HepG2 (cell line): ENCODE results near the gene RNLS. TPM values are rescaled to one million over a fixed set of nuclear protein-coding genes. Genes with fewer than 3 reads are reported as not detected.

Source experiments
- ATAC-seq: fragments of 200-7000 bp; cut with Tn5 transposase; 3 replicates; pipeline ENCODE4 v1.9.1; 2020; ENCODE audit warnings: mild to moderate bottlenecking, moderate library complexity
- BruUV-seq: library from RNA; stranded (reverse); fragments of 400-500 nt; replicated peaks from 2 replicates; lab custom pipeline; 2021; lab: Mats Ljungman, UMichigan
- CTCF ChIA-PET: fragments of 300-600 bp; formaldehyde crosslinking; extraction: SDS; loops from one replicate; lab custom pipeline; 2021; ENCODE audit warnings: low total read pairs, inconsistent platforms, low intra/inter-chr PET ratio; lab: Yijun Ruan, JAX
- POLR2A ChIA-PET: fragments of 350-600 bp; sonication (Branson Sonifier 250); formaldehyde crosslinking; loops from one replicate; lab custom pipeline; 2020; ENCODE audit warnings: antibody characterized with exemption, inconsistent platforms; lab: Yijun Ruan, JAX
- DNase-seq: peaks from one replicate; pipeline ENCODE4 v3.0.0-alpha.2; 2015; ENCODE audit warnings: low spot score
- FAIRE-seq: peaks from 3 replicates; lab custom pipeline; 2011; peaks lifted over from hg19 to GRCh38; lab: Jason Lieb, UNC
- H2AFZ ChIP-seq: one replicate; pipeline ENCODE4 v1.6.1; 2011; ENCODE audit warnings: low read length, inconsistent platforms
- H3K27ac ChIP-seq: fragments of 300-600 bp; 3 replicates; pipeline ENCODE4 v1.8.0; 2011; ENCODE audit warnings: mixed run types, mild to moderate bottlenecking, mixed read lengths, low read length, inconsistent platforms; ENCODE audit not compliant: insufficient read depth; ENCODE audit errors: extremely low read length
- H3K27me3 ChIP-seq, 2 experiments: fragments of 200-600 bp in 1 of 2; 2 replicates in 1 of 2; 3 replicates in 1 of 2; pipeline versions ENCODE4 v1.6.0 to v1.8.0; 2011; ENCODE audit warnings: low read length in 2 of 2, mild to moderate bottlenecking in 2 of 2, moderate library complexity in 2 of 2, inconsistent platforms in 1 of 2; ENCODE audit not compliant: insufficient read depth in 2 of 2, control insufficient read depth in 1 of 2
- H3K36me3 ChIP-seq, 2 experiments: fragments of 200-600 bp in 1 of 2; replicated peaks in 1 of 2; 2 replicates in 1 of 2; 3 replicates in 1 of 2; pipeline versions ENCODE4 v1.5.1 to v1.8.0; 2011; ENCODE audit warnings: low read length in 2 of 2, inconsistent platforms in 1 of 2; ENCODE audit not compliant: insufficient read depth in 2 of 2, control insufficient read depth in 1 of 2
- H3K4me1 ChIP-seq: 2 replicates; pipeline ENCODE4 v1.5.1; 2012; ENCODE audit warnings: low read length, inconsistent platforms; ENCODE audit not compliant: insufficient read depth
- H3K4me2 ChIP-seq: 2 replicates; pipeline ENCODE4 v1.6.0; 2011; ENCODE audit warnings: low read depth, low read length, inconsistent platforms
- H3K4me3 ChIP-seq, 3 experiments: fragments of 200-600 bp in 1 of 3; sonication (generic), shearing (Covaris generic) in 1 of 3; replicated peaks in 1 of 3; 2 replicates each; pipeline ENCODE4 v1.5.1; 2011 to 2016; ENCODE audit warnings: low read length in 3 of 3, inconsistent platforms in 2 of 3, low read depth in 2 of 3, mild to moderate bottlenecking in 2 of 3, control low read depth in 1 of 3, mixed read lengths in 1 of 3; ENCODE audit not compliant: insufficient read depth in 1 of 3
- H3K79me2 ChIP-seq: one replicate; pipeline ENCODE4 v1.6.1; 2011; ENCODE audit warnings: low read length, inconsistent platforms; ENCODE audit not compliant: insufficient read depth
- H3K9ac ChIP-seq: 2 replicates; pipeline ENCODE4 v1.6.0; 2011; ENCODE audit warnings: mild to moderate bottlenecking, low read depth, low read length, inconsistent platforms; ENCODE audit not compliant: insufficient read depth
- H3K9me3 ChIP-seq: 2 replicates; pipeline ENCODE4 v1.5.1; 2012; ENCODE audit warnings: mild to moderate bottlenecking, low read length
- H4K20me1 ChIP-seq: 2 replicates; pipeline ENCODE4 v1.6.0; 2011; ENCODE audit warnings: inconsistent platforms, mild to moderate bottlenecking, low read length, moderate library complexity; ENCODE audit not compliant: insufficient read depth
- ERF ChIP-seq: IDR thresholded peaks from 2 replicates; pipeline ENCODE4 v1.6.1; 2018; ENCODE audit warnings: missing biosample characterization, missing genetic modification reagents
- KDM5A ChIP-seq: fragments of 200-600 bp; sonication (generic); IDR thresholded peaks from 2 replicates; pipeline ENCODE4 v1.7.0; 2018; ENCODE audit warnings: antibody characterized with exemption, mild to moderate bottlenecking, low read length, borderline replicate concordance
- KMT2B ChIP-seq: IDR thresholded peaks from 2 replicates; pipeline ENCODE4 v1.6.1; 2016; ENCODE audit warnings: missing genetic modification reagents, missing compliant biosample characterization
- NBN ChIP-seq: fragments of 450-650 bp; conservative IDR thresholded peaks from 2 replicates; pipeline ENCODE4 v1.6.1; 2017
- ZFP90 ChIP-seq: sonication (generic); formaldehyde crosslinking; IDR thresholded peaks from 2 replicates; pipeline ENCODE4 v1.8.0; 2022; ENCODE audit warnings: missing genetic modification reagents, mild to moderate bottlenecking, inconsistent platforms, borderline replicate concordance
- ZNF451 ChIP-seq: sonication (generic); formaldehyde crosslinking; IDR thresholded peaks from 2 replicates; pipeline ENCODE4 v1.5.0; 2020; ENCODE audit warnings: mild to moderate bottlenecking, missing genetic modification reagents
- ZNF567 ChIP-seq: sonication (generic); formaldehyde crosslinking; IDR thresholded peaks from 2 replicates; pipeline ENCODE4 v1.8.1; 2023; ENCODE audit warnings: mild to moderate bottlenecking, missing genetic modification reagents, borderline replicate concordance
- ZNF713 ChIP-seq: sonication (generic); formaldehyde crosslinking; IDR thresholded peaks from 2 replicates; pipeline ENCODE4 v1.4.0; 2020; ENCODE audit warnings: mild to moderate bottlenecking, missing genetic modification reagents
- WGBS: methylation state at CpG from one replicate; pipeline ENCODE4 v1.1.6; 2017; ENCODE audit warnings: low lambda C conversion rate; 5-methylcytosine and 5-hydroxymethylcytosine counted together
- in situ Hi-C: cut with HindIII; loops from 2 replicates; pipeline ENCODE4 v1.10.0; 2017; ENCODE audit warnings: low pct_unique_long_range_greater_than_20kb; ENCODE audit not compliant: extremely low pct_ligation_motif_present
- intact Hi-C: fragments of 100-400 bp; cut with micrococcal nuclease; formaldehyde crosslinking; loops from one replicate; pipeline ENCODE4 v1.10.0; 2022; ENCODE audit not compliant: unreplicated experiment
- polyA plus RNA-seq, 8 experiments: library from polyadenylated mRNA; depleted of rRNA in 3 of 8; stranded (reverse) in 7 of 8; unstranded in 1 of 8; fragments of >200 nt; fragmentation: Illumina TruSeq in 4 of 8; extraction: Trizol in 4 of 8; gene quantifications; 2 replicates each; pipeline versions ENCODE4 v1.2.1 to v1.2.3, GENCODE V29; 2011 to 2016; ENCODE audit warnings: low read depth in 4 of 8, missing spikeins in 1 of 8, mixed read lengths in 1 of 8; ENCODE audit not compliant: insufficient read depth in 1 of 8
- total RNA-seq, 5 experiments: library from RNA; depleted of rRNA; stranded (reverse); fragments of >200 nt; fragmentation: Illumina TruSeq; extraction: Trizol; gene quantifications; 2 replicates each; pipeline ENCODE4 v1.2.3, GENCODE V29; 2016; ENCODE audit warnings: low read depth in 1 of 5
- TF ChIP-seq, protein P1 (sequence below): sonication (generic); formaldehyde crosslinking; conservative IDR thresholded peaks from 2 replicates; pipeline ENCODE4 v1.4.0; 2020; ENCODE audit warnings: mild to moderate bottlenecking, missing genetic modification reagents, moderate library complexity
- TF ChIP-seq, protein P2 (sequence below): sonication (generic); formaldehyde crosslinking; IDR thresholded peaks from 2 replicates; pipeline ENCODE4 v1.4.0; 2020; ENCODE audit warnings: missing genetic modification reagents
- TF ChIP-seq, protein P3 (sequence below), 2 experiments: sonication (generic) in 1 of 2; formaldehyde crosslinking in 1 of 2; IDR thresholded peaks; 2 replicates each; pipeline versions ENCODE4 v1.4.0 to v1.6.1; 2016 to 2020; ENCODE audit warnings: borderline replicate concordance in 1 of 2, low read depth in 1 of 2, mild to moderate bottlenecking in 1 of 2, missing genetic modification reagents in 1 of 2
- TF ChIP-seq, protein P4 (sequence below): sonication (generic); formaldehyde crosslinking; IDR thresholded peaks from 2 replicates; pipeline ENCODE4 v1.4.0; 2020; ENCODE audit warnings: mild to moderate bottlenecking, missing genetic modification reagents

Gene RNLS
- total and polyA plus RNA-seq, 2 of the 13 experiments (the other 11 are each of a cell fraction or from before 2014, with no cell fraction given), result not detected

DNA sequence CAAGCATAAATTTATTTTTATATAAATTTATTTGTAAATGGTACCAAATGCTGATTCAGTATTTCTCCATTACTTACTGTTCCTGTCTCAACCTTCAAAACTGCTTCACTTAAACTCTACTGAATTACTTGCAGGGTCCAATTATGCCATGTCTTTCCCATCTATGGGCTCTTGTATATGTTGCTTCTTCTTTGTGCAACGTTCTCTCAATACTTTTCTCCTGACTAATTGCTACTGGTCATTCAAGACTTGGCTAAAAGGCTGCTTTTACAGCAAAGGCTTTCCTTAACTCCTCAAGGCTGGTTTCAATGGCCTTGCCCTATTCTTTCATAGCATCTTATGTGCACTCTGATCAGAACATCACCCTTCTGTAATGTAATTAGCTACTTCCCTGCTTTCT lies 67.9 kb downstream of the RNLS start (continued):
- TF ChIP-seq, protein P1, sequence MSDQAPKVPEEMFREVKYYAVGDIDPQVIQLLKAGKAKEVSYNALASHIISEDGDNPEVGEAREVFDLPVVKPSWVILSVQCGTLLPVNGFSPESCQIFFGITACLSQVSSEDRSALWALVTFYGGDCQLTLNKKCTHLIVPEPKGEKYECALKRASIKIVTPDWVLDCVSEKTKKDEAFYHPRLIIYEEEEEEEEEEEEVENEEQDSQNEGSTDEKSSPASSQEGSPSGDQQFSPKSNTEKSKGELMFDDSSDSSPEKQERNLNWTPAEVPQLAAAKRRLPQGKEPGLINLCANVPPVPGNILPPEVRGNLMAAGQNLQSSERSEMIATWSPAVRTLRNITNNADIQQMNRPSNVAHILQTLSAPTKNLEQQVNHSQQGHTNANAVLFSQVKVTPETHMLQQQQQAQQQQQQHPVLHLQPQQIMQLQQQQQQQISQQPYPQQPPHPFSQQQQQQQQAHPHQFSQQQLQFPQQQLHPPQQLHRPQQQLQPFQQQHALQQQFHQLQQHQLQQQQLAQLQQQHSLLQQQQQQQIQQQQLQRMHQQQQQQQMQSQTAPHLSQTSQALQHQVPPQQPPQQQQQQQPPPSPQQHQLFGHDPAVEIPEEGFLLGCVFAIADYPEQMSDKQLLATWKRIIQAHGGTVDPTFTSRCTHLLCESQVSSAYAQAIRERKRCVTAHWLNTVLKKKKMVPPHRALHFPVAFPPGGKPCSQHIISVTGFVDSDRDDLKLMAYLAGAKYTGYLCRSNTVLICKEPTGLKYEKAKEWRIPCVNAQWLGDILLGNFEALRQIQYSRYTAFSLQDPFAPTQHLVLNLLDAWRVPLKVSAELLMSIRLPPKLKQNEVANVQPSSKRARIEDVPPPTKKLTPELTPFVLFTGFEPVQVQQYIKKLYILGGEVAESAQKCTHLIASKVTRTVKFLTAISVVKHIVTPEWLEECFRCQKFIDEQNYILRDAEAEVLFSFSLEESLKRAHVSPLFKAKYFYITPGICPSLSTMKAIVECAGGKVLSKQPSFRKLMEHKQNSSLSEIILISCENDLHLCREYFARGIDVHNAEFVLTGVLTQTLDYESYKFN (CRISPR knock-in tag), result no peak
- TF ChIP-seq ZNF713 (CRISPR knock-in tag) (no peak), ERF (CRISPR knock-in tag) (no peak), KMT2B (CRISPR knock-in tag) (no peak)
- TF ChIP-seq, protein P2, sequence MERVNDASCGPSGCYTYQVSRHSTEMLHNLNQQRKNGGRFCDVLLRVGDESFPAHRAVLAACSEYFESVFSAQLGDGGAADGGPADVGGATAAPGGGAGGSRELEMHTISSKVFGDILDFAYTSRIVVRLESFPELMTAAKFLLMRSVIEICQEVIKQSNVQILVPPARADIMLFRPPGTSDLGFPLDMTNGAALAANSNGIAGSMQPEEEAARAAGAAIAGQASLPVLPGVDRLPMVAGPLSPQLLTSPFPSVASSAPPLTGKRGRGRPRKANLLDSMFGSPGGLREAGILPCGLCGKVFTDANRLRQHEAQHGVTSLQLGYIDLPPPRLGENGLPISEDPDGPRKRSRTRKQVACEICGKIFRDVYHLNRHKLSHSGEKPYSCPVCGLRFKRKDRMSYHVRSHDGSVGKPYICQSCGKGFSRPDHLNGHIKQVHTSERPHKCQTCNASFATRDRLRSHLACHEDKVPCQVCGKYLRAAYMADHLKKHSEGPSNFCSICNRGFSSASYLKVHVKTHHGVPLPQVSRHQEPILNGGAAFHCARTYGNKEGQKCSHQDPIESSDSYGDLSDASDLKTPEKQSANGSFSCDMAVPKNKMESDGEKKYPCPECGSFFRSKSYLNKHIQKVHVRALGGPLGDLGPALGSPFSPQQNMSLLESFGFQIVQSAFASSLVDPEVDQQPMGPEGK (CRISPR knock-in tag), result no peak

DNA sequence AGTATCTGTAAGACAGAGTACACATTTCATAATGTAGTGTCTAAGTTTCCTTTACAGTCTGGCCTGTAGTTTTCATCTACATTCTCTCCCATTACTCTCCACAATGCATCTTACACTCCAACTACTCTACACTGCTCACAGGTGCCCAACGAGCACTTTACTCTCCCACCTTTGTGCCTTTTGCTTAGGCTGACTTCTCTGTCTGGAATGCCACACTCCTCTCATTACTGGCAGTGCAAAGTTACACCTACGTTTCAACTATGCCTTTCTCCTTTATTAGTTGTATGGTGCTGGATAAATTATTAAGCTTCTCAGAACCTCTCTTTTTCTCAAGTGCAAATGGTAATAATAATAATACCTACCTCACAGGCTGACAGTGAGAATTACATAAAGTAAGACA lies 70.5 kb downstream of the RNLS start:
- ChIA-PET POLR2A (no interaction called here), CTCF (no interaction called here)
- no peaks in the 10 kb centered on the region for H3K36me3 ChIP-seq
- H3K27me3 ChIP-seq, result no peaks in the 10 kb centered on the region; a peak in 1 of 5 replicates
- in situ Hi-C loops (no loop called here), intact Hi-C loops (no loop called here)
- H4K20me1 ChIP-seq, result no peaks in the 10 kb centered on the region
- H3K79me2 ChIP-seq, result no peaks in the 10 kb centered on the region
- no peak overlapping the region for H3K27ac ChIP-seq
- ATAC-seq (no peak), DNase-seq (no peak), FAIRE-seq (no peak)
- no peak overlapping the region for H3K4me2 ChIP-seq
- H3K9ac ChIP-seq, result no peak overlapping the region
- no peaks in the 10 kb centered on the region for H3K4me1 ChIP-seq
- H3K9me3 ChIP-seq, result no peaks in the 10 kb centered on the region
- BruUV-seq, result no TSS peak
- no peak overlapping the region for H3K4me3 ChIP-seq
- 0% methylated on average over 2 of the region's 2 CpGs for WGBS
- H2AFZ ChIP-seq, result no peak overlapping the region
- TF ChIP-seq NBN (no peak), ZFP90 (CRISPR knock-in tag) (no peak), KDM5A (no peak), ZNF451 (CRISPR knock-in tag) (no peak), ZNF567 (CRISPR knock-in tag) (no peak)
- TF ChIP-seq, protein P3, sequence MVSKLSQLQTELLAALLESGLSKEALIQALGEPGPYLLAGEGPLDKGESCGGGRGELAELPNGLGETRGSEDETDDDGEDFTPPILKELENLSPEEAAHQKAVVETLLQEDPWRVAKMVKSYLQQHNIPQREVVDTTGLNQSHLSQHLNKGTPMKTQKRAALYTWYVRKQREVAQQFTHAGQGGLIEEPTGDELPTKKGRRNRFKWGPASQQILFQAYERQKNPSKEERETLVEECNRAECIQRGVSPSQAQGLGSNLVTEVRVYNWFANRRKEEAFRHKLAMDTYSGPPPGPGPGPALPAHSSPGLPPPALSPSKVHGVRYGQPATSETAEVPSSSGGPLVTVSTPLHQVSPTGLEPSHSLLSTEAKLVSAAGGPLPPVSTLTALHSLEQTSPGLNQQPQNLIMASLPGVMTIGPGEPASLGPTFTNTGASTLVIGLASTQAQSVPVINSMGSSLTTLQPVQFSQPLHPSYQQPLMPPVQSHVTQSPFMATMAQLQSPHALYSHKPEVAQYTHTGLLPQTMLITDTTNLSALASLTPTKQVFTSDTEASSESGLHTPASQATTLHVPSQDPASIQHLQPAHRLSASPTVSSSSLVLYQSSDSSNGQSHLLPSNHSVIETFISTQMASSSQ (IDR thresholded peaks at IDR 0.05; ENCODE audit: low read depth), result no peak
- TF ChIP-seq, protein P3 (CRISPR knock-in tag; IDR thresholded peaks at IDR 0.05; ENCODE audit: borderline replicate concordance), result no peak
- TF ChIP-seq, protein P4, sequence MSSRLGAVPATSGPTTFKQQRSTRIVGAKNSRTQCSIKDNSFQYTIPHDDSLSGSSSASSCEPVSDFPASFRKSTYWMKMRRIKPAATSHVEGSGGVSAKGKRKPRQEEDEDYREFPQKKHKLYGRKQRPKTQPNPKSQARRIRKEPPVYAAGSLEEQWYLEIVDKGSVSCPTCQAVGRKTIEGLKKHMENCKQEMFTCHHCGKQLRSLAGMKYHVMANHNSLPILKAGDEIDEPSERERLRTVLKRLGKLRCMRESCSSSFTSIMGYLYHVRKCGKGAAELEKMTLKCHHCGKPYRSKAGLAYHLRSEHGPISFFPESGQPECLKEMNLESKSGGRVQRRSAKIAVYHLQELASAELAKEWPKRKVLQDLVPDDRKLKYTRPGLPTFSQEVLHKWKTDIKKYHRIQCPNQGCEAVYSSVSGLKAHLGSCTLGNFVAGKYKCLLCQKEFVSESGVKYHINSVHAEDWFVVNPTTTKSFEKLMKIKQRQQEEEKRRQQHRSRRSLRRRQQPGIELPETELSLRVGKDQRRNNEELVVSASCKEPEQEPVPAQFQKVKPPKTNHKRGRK (CRISPR knock-in tag), result no peak
